ENCODE data around the gene ACAA2.

GRCh38 chr18:49819823-49820671, 6.7 kb upstream of the ACAA2 start:
- TF ChIP-seq TAF1 (IDR thresholded peaks at IDR 0.05; ENCODE audit: borderline replicate concordance, low read depth, low read length) (no peak), POLR2AphosphoS5 (IDR thresholded peaks at IDR 0.05; ENCODE audit: low read depth, low read length) (no peak), YY1 (IDR thresholded peaks at IDR 0.05; ENCODE audit: low read depth) (no peak), MAX (IDR thresholded peaks at IDR 0.05; ENCODE audit: low read depth) (no peak), GABPA (IDR thresholded peaks at IDR 0.05; ENCODE audit: low read depth) (no peak), RXRA (IDR thresholded peaks at IDR 0.05; ENCODE audit: borderline replicate concordance, low read depth) (no peak), FOXM1 (IDR thresholded peaks at IDR 0.05; ENCODE audit: low read depth) (no peak)

Measured in SK-N-SH (cell line).